Glutamatergic neuron (in vitro differentiated cells): ENCODE data around the gene GPBP1. TPM values are rescaled to one million over a fixed set of nuclear protein-coding genes. Genes with fewer than 3 reads are reported as not detected.
"Not testable (repeated sequence)": the region's sequence is repeated elsewhere in the genome, so short reads cannot be mapped to it uniquely, and the experiment has no call there.

Experiments used
- DNase-seq: peaks from one replicate; pipeline ENCODE4 v3.0.0; 2022
- H3K27ac Mint-ChIP-seq: one replicate; pipeline ENCODE4 v1.8.0; 2020; ENCODE audit warnings: mild to moderate bottlenecking, mixed read lengths, inconsistent platforms; ENCODE audit not compliant: unreplicated experiment
- H3K27me3 Mint-ChIP-seq: one replicate; pipeline ENCODE4 v1.8.0; 2020; ENCODE audit warnings: mild to moderate bottlenecking, moderate library complexity, mixed read lengths, inconsistent platforms; ENCODE audit not compliant: unreplicated experiment
- H3K36me3 Mint-ChIP-seq: one replicate; pipeline ENCODE4 v1.8.0; 2020; ENCODE audit warnings: mild to moderate bottlenecking, mixed read lengths, inconsistent platforms; ENCODE audit not compliant: unreplicated experiment
- H3K4me1 Mint-ChIP-seq: one replicate; pipeline ENCODE4 v1.8.0; 2020; ENCODE audit warnings: mild to moderate bottlenecking, low read depth, mixed read lengths, inconsistent platforms; ENCODE audit not compliant: unreplicated experiment
- H3K4me3 Mint-ChIP-seq: one replicate; pipeline ENCODE4 v1.8.0; 2020; ENCODE audit warnings: mild to moderate bottlenecking, mixed read lengths, inconsistent platforms; ENCODE audit not compliant: unreplicated experiment
- H3K9me3 Mint-ChIP-seq: one replicate; pipeline ENCODE4 v1.8.0; 2020; ENCODE audit warnings: mild to moderate bottlenecking, moderate library complexity, mixed read lengths, inconsistent platforms; ENCODE audit not compliant: unreplicated experiment
- total RNA-seq: library from RNA; stranded (reverse); fragmentation: NEBNext Ultra II Directional; extraction: Animal tissue kit (Norgen Biotek cat#: 25700); gene quantifications from one replicate; pipeline ENCODE4 v1.2.1, GENCODE V29; 2021; ENCODE audit not compliant: unreplicated experiment
- TF ChIP-seq, protein P1 (sequence below): fragments of 200-600 bp; sonication (generic); IDR thresholded peaks from one replicate; pipeline ENCODE4 v1.5.0; 2021; ENCODE audit not compliant: partially characterized antibody, unreplicated experiment

The GPBP1 gene
- total RNA-seq, 1 donor from 2014 or later, result 81.3 TPM

GRCh38 chr5:57184322-57184721, 10.5 kb downstream of the GPBP1 start:
- no peaks in the 10 kb centered on the region for H3K27me3 Mint-ChIP-seq
- TF ChIP-seq, protein P1, sequence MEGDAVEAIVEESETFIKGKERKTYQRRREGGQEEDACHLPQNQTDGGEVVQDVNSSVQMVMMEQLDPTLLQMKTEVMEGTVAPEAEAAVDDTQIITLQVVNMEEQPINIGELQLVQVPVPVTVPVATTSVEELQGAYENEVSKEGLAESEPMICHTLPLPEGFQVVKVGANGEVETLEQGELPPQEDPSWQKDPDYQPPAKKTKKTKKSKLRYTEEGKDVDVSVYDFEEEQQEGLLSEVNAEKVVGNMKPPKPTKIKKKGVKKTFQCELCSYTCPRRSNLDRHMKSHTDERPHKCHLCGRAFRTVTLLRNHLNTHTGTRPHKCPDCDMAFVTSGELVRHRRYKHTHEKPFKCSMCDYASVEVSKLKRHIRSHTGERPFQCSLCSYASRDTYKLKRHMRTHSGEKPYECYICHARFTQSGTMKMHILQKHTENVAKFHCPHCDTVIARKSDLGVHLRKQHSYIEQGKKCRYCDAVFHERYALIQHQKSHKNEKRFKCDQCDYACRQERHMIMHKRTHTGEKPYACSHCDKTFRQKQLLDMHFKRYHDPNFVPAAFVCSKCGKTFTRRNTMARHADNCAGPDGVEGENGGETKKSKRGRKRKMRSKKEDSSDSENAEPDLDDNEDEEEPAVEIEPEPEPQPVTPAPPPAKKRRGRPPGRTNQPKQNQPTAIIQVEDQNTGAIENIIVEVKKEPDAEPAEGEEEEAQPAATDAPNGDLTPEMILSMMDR, result no peak
- no peaks in the 10 kb centered on the region for H3K9me3 Mint-ChIP-seq
- no peak for DNase-seq
- no peak overlapping the region for H3K27ac Mint-ChIP-seq
- H3K4me3 Mint-ChIP-seq, result no peak overlapping the region
- H3K4me1 Mint-ChIP-seq, result peaks cover 14% of the 10 kb centered on the region
- no peaks in the 10 kb centered on the region for H3K36me3 Mint-ChIP-seq

GRCh38 chr5:57185313-57185712, 11.5 kb downstream of the GPBP1 start:
- H3K4me3 Mint-ChIP-seq, result no peak overlapping the region

DNA sequence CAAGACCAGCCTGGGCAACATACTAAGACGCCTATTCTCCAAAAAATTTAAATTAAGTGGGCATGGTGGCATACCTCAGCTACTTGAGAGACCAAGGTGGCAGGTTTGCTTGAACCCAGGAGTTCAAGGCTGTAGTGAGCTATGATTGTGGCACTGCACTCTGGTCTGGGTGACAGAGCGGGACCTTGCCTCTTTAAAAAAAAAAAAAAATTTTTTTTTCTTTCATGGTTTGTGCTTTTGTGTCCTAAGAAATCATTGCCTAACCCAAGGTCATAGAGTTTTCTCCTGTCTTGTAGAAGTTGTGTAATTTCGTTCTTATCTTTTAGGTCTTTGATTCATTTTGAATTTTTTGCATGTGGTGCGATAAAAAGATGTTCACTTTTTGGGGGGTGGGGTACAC, 12.3 kb downstream of the GPBP1 start:
- peaks cover 10% of the 10 kb centered on the region for H3K4me1 Mint-ChIP-seq
- DNase-seq, result no peak

More at GRCh38 chr5:57185313-57185712, 11.5 kb downstream of the GPBP1 start:
- Mint-ChIP-seq H3K4me1 (peaks cover 10% of the 10 kb centered on the region), H3K9me3 (no peaks in the 10 kb centered on the region), H3K36me3 (no peaks in the 10 kb centered on the region), H3K27me3 (no peaks in the 10 kb centered on the region), H3K27ac (no peak overlapping the region)
- TF ChIP-seq, protein P1, result no peak
- no peak for DNase-seq

GRCh38 chr5:57187977-57188376, 14.1 kb downstream of the GPBP1 start:
- H3K27me3 Mint-ChIP-seq, H3K9me3 Mint-ChIP-seq, H3K4me3 Mint-ChIP-seq, H3K27ac Mint-ChIP-seq, DNase-seq, H3K36me3 Mint-ChIP-seq: not testable (repeated sequence)
- H3K4me1 Mint-ChIP-seq, result peaks cover 10% of the 10 kb centered on the region

More for the DNA sequence above, 12.3 kb downstream of the GPBP1 start:
- H3K27ac Mint-ChIP-seq, result no peak overlapping the region
- TF ChIP-seq, protein P1, result no peak
- no peaks in the 10 kb centered on the region for H3K36me3 Mint-ChIP-seq
- no peaks in the 10 kb centered on the region for H3K27me3 Mint-ChIP-seq
- H3K9me3 Mint-ChIP-seq, result no peaks in the 10 kb centered on the region
- H3K4me3 Mint-ChIP-seq, result no peak overlapping the region

DNA sequence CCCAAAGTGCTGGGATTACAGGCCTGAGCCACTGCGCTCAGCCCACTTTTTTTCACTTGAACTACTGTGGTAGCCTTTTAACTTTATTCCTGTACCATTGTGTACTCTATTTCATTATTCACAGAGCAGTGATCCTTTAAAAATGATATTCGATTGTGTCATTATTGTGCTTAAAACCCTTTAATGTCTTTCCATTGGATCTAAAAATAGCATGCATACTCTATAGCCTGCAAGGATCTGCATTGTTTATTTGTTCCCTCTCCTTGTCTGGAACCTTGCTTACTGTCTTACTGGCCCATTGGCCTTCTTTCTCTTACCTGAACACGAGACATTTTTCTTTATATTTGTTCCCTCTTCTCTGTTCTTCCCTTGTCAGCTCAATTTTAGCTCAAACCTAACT, 15.7 kb downstream of the GPBP1 start:
- H3K27ac Mint-ChIP-seq, result no peak overlapping the region
- H3K4me1 Mint-ChIP-seq, result peaks cover 10% of the 10 kb centered on the region
- TF ChIP-seq, protein P1, result no peak
- DNase-seq, result no peak
- no peaks in the 10 kb centered on the region for H3K36me3 Mint-ChIP-seq
- H3K27me3 Mint-ChIP-seq, result no peaks in the 10 kb centered on the region
- H3K4me3 Mint-ChIP-seq, result no peak overlapping the region
- peaks cover 1% of the 10 kb centered on the region for H3K9me3 Mint-ChIP-seq
